Endothelial cell of umbilical vein (primary cell): Measurements from ENCODE around the gene PPFIA3.

Experiments
- CTCF ChIP-seq, 2 donors: IDR thresholded peaks; 1 replicate in 1 of 2; 2 replicates in 1 of 2; pipeline ENCODE4 v1.5.1; 2011; ENCODE audit warnings: low read length in 2 of 2, mild to moderate bottlenecking in 2 of 2, moderate library complexity in 2 of 2, control low read depth in 1 of 2, inconsistent platforms in 1 of 2, low read depth in 1 of 2; ENCODE audit not compliant: insufficient read depth in 1 of 2; ENCODE audit errors: extremely low read depth in 1 of 2
- EZH2 ChIP-seq: IDR thresholded peaks from 2 replicates; pipeline ENCODE4 v1.6.1; 2012; ENCODE audit warnings: borderline replicate concordance, low read depth, mild to moderate bottlenecking, moderate library complexity, low read length, inconsistent platforms; ENCODE audit not compliant: severe bottlenecking
- JUN ChIP-seq: IDR thresholded peaks from 2 replicates; pipeline ENCODE4 v1.6.1; 2011; ENCODE audit warnings: borderline replicate concordance, low read depth; ENCODE audit not compliant: insufficient read length, insufficient read depth
- MAX ChIP-seq: IDR thresholded peaks from 2 replicates; pipeline ENCODE4 v1.6.1; 2011; ENCODE audit not compliant: insufficient read depth, insufficient read length
- POLR2A ChIP-seq: IDR thresholded peaks from 2 replicates; pipeline ENCODE4 v1.6.1; 2012; ENCODE audit warnings: low read depth, mild to moderate bottlenecking, control low read depth, low read length
- POLR2AphosphoS5 ChIP-seq: IDR thresholded peaks from 2 replicates; pipeline ENCODE4 v1.6.1; 2012; ENCODE audit warnings: low read depth, mild to moderate bottlenecking, control low read depth, low read length, moderate library complexity; ENCODE audit not compliant: insufficient read depth

- no peak for TF ChIP-seq CTCF (IDR thresholded peaks at IDR 0.05; ENCODE audit: extremely low read depth in 1 of 2, insufficient read depth in 1 of 2, low read depth in 1 of 2, low read length in 2 of 2)
- no peak for TF ChIP-seq POLR2A
- TF ChIP-seq JUN = no peak
- no peak for TF ChIP-seq POLR2AphosphoS5
- no peak for TF ChIP-seq MAX
- no peak for TF ChIP-seq EZH2
Observed at GRCh38 chr19:49155820-49156346, 36.5 kb downstream of the PPFIA3 start.
